ENCODE data around the gene EXOC4. TPM values are rescaled to one million over a fixed set of nuclear protein-coding genes. Genes with fewer than 3 reads are reported as not detected.

The EXOC4 gene
- total RNA-seq, 2 experiments from 2014 or later = 58.0 to 59.9 TPM

- intact Hi-C loops (cut with DNase I, micrococcal nuclease) = loop anchor here (5.0 to 10.0 kb wide), 5 partner anchors 716 to 1744 kb away; no protein-coding TSS in a partner anchor
- POLR2A ChIA-PET = no interaction called here
These were observed 178.4 kb downstream of the EXOC4 start for GRCh38 chr7:133431134-133431724.

GRCh38 chr7:133433165-133433812 is 180.4 kb downstream of the EXOC4 start:
- POLR2A ChIA-PET = no interaction called here

More at GRCh38 chr7:133431134-133431724, 178.4 kb downstream of the EXOC4 start:
- no peaks in the 10 kb centered on the region for H3K27me3 ChIP-seq (ENCODE audit: control insufficient read depth in 1 of 2, insufficient read depth in 2 of 2, low read length in 2 of 2)
- H3K27me3 Mint-ChIP-seq = no peaks in the 10 kb centered on the region
- H3K9me3 ChIP-seq (ENCODE audit: control insufficient read depth in 1 of 2, insufficient read depth in 1 of 2, low read length in 2 of 2) = no peaks in the 10 kb centered on the region
- H3K4me3 ChIP-seq (ENCODE audit: low read length) = no peak overlapping the region
- CTCF ChIA-PET = no interaction called here
- H3K27ac ChIP-seq (ENCODE audit: low read depth in 1 of 2, low read length in 2 of 2) = no peak overlapping the region
- H3K9me3 Mint-ChIP-seq = no peaks in the 10 kb centered on the region
- no peak overlapping the region for H3K27ac Mint-ChIP-seq
- H3K4me1 ChIP-seq (ENCODE audit: insufficient read depth, low read length) = no peaks in the 10 kb centered on the region
- no peak for TF ChIP-seq CTCF (IDR thresholded peaks at IDR 0.05)
- DNase-seq = no peak
- no peak overlapping the region for H3K4me3 Mint-ChIP-seq
- peaks cover 5% of the 10 kb centered on the region for H3K36me3 Mint-ChIP-seq (ENCODE audit: low read depth)
- peaks cover 32% of the 10 kb centered on the region for H3K4me1 Mint-ChIP-seq (ENCODE audit: low read depth)
- no peak for ATAC-seq (ENCODE audit: poor library complexity)
- no peaks in the 10 kb centered on the region for H3K36me3 ChIP-seq (ENCODE audit: insufficient read depth, low read length)

More at GRCh38 chr7:133433165-133433812, 180.4 kb downstream of the EXOC4 start:
- DNase-seq (no peak), ATAC-seq (ENCODE audit: poor library complexity) (no peak)
- Mint-ChIP-seq H3K4me3 (no peak overlapping the region), H3K27ac (no peak overlapping the region), H3K9me3 (no peaks in the 10 kb centered on the region), H3K4me1 (ENCODE audit: low read depth) (peaks cover 16% of the 10 kb centered on the region), H3K27me3 (no peaks in the 10 kb centered on the region), H3K36me3 (ENCODE audit: low read depth) (no peaks in the 10 kb centered on the region)
- H3K27ac ChIP-seq (ENCODE audit: low read depth in 1 of 2, low read length in 2 of 2) = no peak overlapping the region
- H3K4me3 ChIP-seq (ENCODE audit: low read length) = no peak overlapping the region
- no peaks in the 10 kb centered on the region for H3K36me3 ChIP-seq (ENCODE audit: insufficient read depth, low read length)
- CTCF ChIA-PET = interaction anchor here (0.8 to 1.7 kb wide), 2 partner anchors 38 to 1114 kb away, joined by 3 to 8 read pairs; no protein-coding TSS in a partner anchor
- intact Hi-C loops (cut with DNase I, micrococcal nuclease) = loop anchor here (5.0 to 10.0 kb wide), 5 partner anchors 718 to 1746 kb away; no protein-coding TSS in a partner anchor
- no peaks in the 10 kb centered on the region for H3K4me1 ChIP-seq (ENCODE audit: insufficient read depth, low read length)
- H3K9me3 ChIP-seq (ENCODE audit: control insufficient read depth in 1 of 2, insufficient read depth in 1 of 2, low read length in 2 of 2) = no peaks in the 10 kb centered on the region
- no peaks in the 10 kb centered on the region for H3K27me3 ChIP-seq (ENCODE audit: control insufficient read depth in 1 of 2, insufficient read depth in 2 of 2, low read length in 2 of 2)
- no peak for TF ChIP-seq CTCF (IDR thresholded peaks at IDR 0.05)
